Panc1 (cell line): ENCODE data around the gene LAMC3. TPM values are rescaled to one million over a fixed set of nuclear protein-coding genes. Genes with fewer than 3 reads are reported as not detected.

Experiments used
- ATAC-seq: fragments of 200-7000 bp; cut with Tn5 transposase; 2 replicates; pipeline ENCODE4 v1.9.1; 2020; ENCODE audit warnings: mild to moderate bottlenecking, moderate library complexity
- BruUV-seq: library from RNA; stranded (reverse); fragments of 400-500 nt; replicated peaks from 2 replicates; lab custom pipeline; 2021; lab: Mats Ljungman, UMichigan
- CTCF ChIA-PET: fragments of 300-600 bp; sonication (Branson Sonifier 250); formaldehyde crosslinking; loops from one replicate; lab custom pipeline; 2022; ENCODE audit warnings: antibody characterized with exemption; lab: Charles Lee
- POLR2A ChIA-PET: fragments of 300-600 bp; sonication (Branson Sonifier 250); formaldehyde crosslinking; loops from one replicate; lab custom pipeline; 2022; ENCODE audit warnings: antibody characterized with exemption; lab: Charles Lee
- DNase-seq: peaks from one replicate; pipeline ENCODE4 v3.0.0-alpha.2; 2010; ENCODE audit warnings: low read depth, low spot score
- H3K27ac ChIP-seq: 2 replicates; pipeline ENCODE4 v1.5.1; 2011; ENCODE audit warnings: mild to moderate bottlenecking, low read length, inconsistent platforms
- H3K27me3 ChIP-seq: fragments of 200-500 bp; sonication (Bioruptor generic); 2 replicates; pipeline ENCODE4 v1.6.0; 2014; ENCODE audit warnings: low read length, inconsistent platforms; ENCODE audit not compliant: control insufficient read depth, insufficient read depth
- H3K36me3 ChIP-seq: fragments of 200-500 bp; sonication (Bioruptor generic); 2 replicates; pipeline ENCODE4 v1.5.1; 2014; ENCODE audit warnings: inconsistent platforms, mild to moderate bottlenecking, low read length, moderate library complexity; ENCODE audit not compliant: control insufficient read depth, insufficient read depth
- H3K4me1 ChIP-seq: 2 replicates; pipeline ENCODE4 v1.5.1; 2011; ENCODE audit warnings: inconsistent platforms, mild to moderate bottlenecking, low read length, moderate library complexity; ENCODE audit not compliant: control insufficient read depth, insufficient read depth
- H3K4me3 ChIP-seq, 2 experiments: 2 replicates each; pipeline ENCODE4 v1.5.1; 2011 to 2012; ENCODE audit warnings: low read depth in 2 of 2, low read length in 2 of 2, mild to moderate bottlenecking in 2 of 2, inconsistent platforms in 1 of 2, moderate library complexity in 1 of 2
- H3K9me3 ChIP-seq: fragments of 200-500 bp; sonication (Bioruptor generic); 2 replicates; pipeline ENCODE4 v1.5.1; 2014; ENCODE audit warnings: low read depth, mild to moderate bottlenecking, inconsistent platforms, low read length, moderate library complexity; ENCODE audit not compliant: control insufficient read depth, insufficient read depth
- CTCF ChIP-seq: fragments of 450-650 bp; IDR thresholded peaks from 2 replicates; pipeline ENCODE4 v1.5.1; 2017; ENCODE audit warnings: mild to moderate bottlenecking
- POLR2AphosphoS5 ChIP-seq: IDR thresholded peaks from 2 replicates; pipeline ENCODE4 v1.6.1; 2012; ENCODE audit warnings: mild to moderate bottlenecking, low read depth, low read length, moderate library complexity
- REST ChIP-seq, 2 experiments: IDR thresholded peaks; 2 replicates each; pipeline ENCODE4 v1.6.1; 2011 to 2012; ENCODE audit warnings: low read depth in 2 of 2, control low read depth in 1 of 2, low read length in 1 of 2, mild to moderate bottlenecking in 1 of 2, moderate library complexity in 1 of 2; ENCODE audit not compliant: insufficient read depth in 1 of 2
- SIN3A ChIP-seq: IDR thresholded peaks from 2 replicates; pipeline ENCODE4 v1.6.1; 2012; ENCODE audit warnings: low read depth, mild to moderate bottlenecking, low read length, moderate library complexity, borderline replicate concordance; ENCODE audit not compliant: insufficient read depth
- TCF7L2 ChIP-seq: IDR thresholded peaks from 2 replicates; pipeline ENCODE4 v1.6.1; 2011; ENCODE audit warnings: mild to moderate bottlenecking, low read depth, low read length, inconsistent platforms
- in situ Hi-C: cut with HindIII; loops from 2 replicates; pipeline ENCODE4 v1.10.0; 2016; ENCODE audit warnings: low sequenced_read_pairs, low pct_unique_long_range_greater_than_20kb
- intact Hi-C: fragments of 100-400 bp; cut with micrococcal nuclease; formaldehyde crosslinking; loops from one replicate; pipeline ENCODE4 v1.10.0; 2022; ENCODE audit not compliant: unreplicated experiment
- total RNA-seq: library from RNA; stranded (reverse); gene quantifications from one replicate; pipeline ENCODE4 v1.2.1, GENCODE V29; 2021; ENCODE audit not compliant: unreplicated experiment

Gene LAMC3
- total RNA-seq, 1 experiment from 2014 or later: 16.4 TPM

GRCh38 chr9:131081868-131082267 lies 72.9 kb downstream of the LAMC3 start:
- no peaks in the 10 kb centered on the region for H3K27me3 ChIP-seq
- no peaks in the 10 kb centered on the region for H3K9me3 ChIP-seq
- in situ Hi-C loops: no loop called here
- ATAC-seq: no peak
- intact Hi-C loops: no loop called here
- TF ChIP-seq TCF7L2 (no peak), CTCF (no peak), REST (IDR thresholded peaks at IDR 0.05; ENCODE audit: insufficient read depth in 1 of 2, low read depth in 2 of 2, low read length in 1 of 2) (no peak), POLR2AphosphoS5 (no peak), SIN3A (no peak)
- ChIA-PET CTCF (no interaction called here), POLR2A (no interaction called here)
- no peak overlapping the region for H3K27ac ChIP-seq
- H3K4me3 ChIP-seq: no peak overlapping the region
- H3K4me1 ChIP-seq: peaks cover 4% of the 10 kb centered on the region
- no peak for DNase-seq
- H3K36me3 ChIP-seq: no peaks in the 10 kb centered on the region
- BruUV-seq: no TSS peak

DNA sequence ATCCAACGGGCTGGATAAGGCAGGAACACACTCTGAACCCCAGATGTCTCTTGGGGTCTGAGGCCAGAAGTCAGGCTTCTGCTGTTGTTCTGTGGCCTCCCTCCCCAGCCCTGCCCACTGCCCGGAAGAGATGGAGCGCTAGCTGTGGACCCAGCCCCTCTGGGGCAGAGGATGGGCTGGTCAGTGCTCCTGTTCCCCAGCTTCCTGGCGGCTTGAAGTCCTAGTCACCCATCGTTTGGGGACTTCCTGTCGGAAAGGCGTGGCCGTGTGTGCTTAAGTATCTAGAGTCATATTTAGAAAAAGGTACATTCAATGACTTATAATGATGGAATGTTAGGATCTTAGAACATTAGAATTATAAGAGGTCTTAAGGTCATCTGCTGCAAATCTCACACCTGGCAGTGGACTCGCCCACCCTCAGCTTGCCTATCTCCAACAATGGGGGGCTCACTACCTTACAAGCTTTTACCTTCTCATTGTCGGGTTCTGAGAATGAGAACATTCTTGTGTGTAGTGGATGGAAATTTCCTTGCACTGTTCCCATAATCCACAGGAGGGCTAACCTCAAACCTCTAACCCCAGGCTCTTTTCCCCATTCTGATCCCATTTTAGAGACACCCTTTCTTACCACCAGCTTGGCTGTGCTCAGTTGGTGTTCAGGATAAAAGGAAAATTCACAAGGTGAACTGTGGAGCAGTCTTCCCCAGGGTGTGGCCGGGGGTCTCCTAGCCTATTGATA lies 74.0 kb downstream of the LAMC3 start:
- no peak overlapping the region for H3K27ac ChIP-seq
- no peak for DNase-seq
- CTCF ChIA-PET: interaction anchor here (0.6 kb wide), 1 partner anchor 159 kb away, joined by 6 read pairs; no protein-coding TSS in a partner anchor

More for the DNA sequence above, 74.0 kb downstream of the LAMC3 start:
- Histone ChIP-seq H3K4me3 (no peak overlapping the region), H3K9me3 (no peaks in the 10 kb centered on the region), H3K36me3 (no peaks in the 10 kb centered on the region), H3K27me3 (no peaks in the 10 kb centered on the region), H3K4me1 (peaks cover 4% of the 10 kb centered on the region)
- intact Hi-C loops: no loop called here
- POLR2A ChIA-PET: interaction anchor here (0.6 kb wide), 1 partner anchor 372 kb away, joined by 6 read pairs; no protein-coding TSS in a partner anchor
- in situ Hi-C loops: no loop called here
- no peak for TF ChIP-seq CTCF
- BruUV-seq: no TSS peak
- no peak for ATAC-seq
